A549 treated with CpdA at 1 μM for 4 hours (cell line): Measurements from ENCODE around the gene GJB1. TPM values are rescaled to one million over a fixed set of nuclear protein-coding genes. Genes with fewer than 3 reads are reported as not detected.

Source experiments
- total RNA-seq: library from RNA; stranded (reverse); fragments of 200-300 nt; extraction: Qiagen RNA extraction; gene quantifications from 5 replicates; pipeline ENCODE4 v1.2.3, GENCODE V29; 2022; ENCODE audit warnings: low read depth

GJB1 gene
- total RNA-seq = 0.08 TPM in 3 of 5 replicates, not detected in the others

DNA sequence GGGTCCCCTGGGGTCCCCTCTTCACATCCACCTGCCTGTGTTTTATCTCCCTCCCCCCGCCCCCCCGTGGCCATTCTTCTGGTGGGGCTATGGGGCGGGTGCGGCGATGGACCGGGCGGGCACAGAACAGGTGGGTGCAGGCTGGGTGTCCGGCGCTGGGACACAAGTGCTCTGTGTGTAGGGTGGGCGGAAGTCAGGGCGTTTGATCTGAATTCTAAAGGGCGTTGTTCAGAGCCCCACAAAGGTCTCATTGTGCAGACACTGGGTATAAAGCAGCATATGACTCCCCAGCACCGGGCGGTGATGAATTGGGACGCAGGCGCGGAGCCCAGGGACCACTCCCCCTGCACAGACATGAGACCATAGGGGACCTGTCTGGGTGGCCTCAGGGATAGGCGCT is at the start of gene GJB1:
Gene GJB1 (plus strand): TSS at position 296 of the 400 bp plus-strand sequence. CDS start 484 bp downstream, outside the sequence.

DNA sequence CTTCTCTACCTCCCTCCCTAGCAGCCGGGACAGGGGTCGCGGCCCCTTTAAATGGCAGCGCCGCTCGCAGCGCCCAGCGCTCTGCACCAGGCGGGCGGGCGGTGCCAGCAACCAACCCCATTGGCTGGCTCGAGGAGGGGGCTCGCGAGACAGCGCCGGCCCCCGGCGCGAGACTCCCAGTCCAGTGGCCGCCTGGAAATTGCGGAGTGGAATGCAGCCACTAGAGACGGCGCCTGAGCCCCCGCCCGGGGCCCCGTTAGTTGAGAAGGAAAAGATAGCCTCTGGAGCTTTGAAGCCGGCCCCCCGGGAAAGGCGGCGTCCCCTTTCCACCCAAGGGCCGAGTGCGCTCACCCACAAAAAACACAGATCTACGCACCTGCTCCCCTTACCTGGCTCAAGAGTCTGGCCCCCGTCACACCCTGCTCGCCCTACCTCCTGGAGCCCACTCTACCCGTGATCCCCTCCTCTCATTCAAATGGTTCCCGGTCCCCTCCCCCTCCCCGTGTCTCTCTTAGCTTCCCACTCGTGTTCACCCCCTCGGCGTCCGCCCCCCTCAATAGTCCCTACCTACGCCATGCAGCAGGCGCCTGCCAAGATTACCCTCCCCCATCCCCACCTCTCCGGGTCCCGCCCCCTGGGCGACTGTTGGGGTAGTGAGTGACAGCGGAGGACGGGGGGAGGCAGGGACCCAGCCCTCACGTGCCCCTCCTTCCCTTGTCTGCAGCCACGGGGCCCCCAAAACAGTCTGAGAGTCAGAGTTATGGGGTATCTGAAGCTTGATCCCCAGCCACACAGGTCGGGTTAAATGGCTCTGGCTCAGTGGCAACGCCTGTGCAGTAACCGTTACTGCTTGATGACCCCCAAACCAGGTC is 31.3 kb downstream of the GJB1 start, which contains the start of gene ZMYM3:
Gene ZMYM3 (minus strand): TSS at position 49 of the 872 bp plus-strand sequence. CDS start 885 bp downstream, outside the sequence.

Other genes with a start within 250 kb of the GJB1 start
- gene SNX12, start 154.9 kb upstream of the GJB1 start, total RNA-seq = 72.2 to 77.2 TPM (median 74.3 TPM) in 5 replicates
- 1.3 to 1.8 TPM (median 1.7 TPM) in 5 replicates for gene FOXO4, start 127.4 kb upstream of the GJB1 start, total RNA-seq
- gene CXorf65, start 116.5 kb upstream of the GJB1 start, total RNA-seq = not detected in 5 replicates
- 0.08 to 0.31 TPM (median 0.13 TPM) in 4 of 5 replicates, not detected in the other for gene IL2RG, start 111.6 kb upstream of the GJB1 start, total RNA-seq
- gene MED12, start 104.6 kb upstream of the GJB1 start, total RNA-seq = 10.8 to 14.1 TPM (median 11.6 TPM) in 5 replicates
- gene NLGN3, start 78.4 kb upstream of the GJB1 start, total RNA-seq = 0.86 to 1.4 TPM (median 1.0 TPM) in 5 replicates
- gene ZMYM3, start 30.9 kb downstream of the GJB1 start, total RNA-seq = 10.9 to 14.2 TPM (median 12.7 TPM) in 5 replicates
- 345 to 435 TPM (median 380 TPM) in 5 replicates for gene NONO, start 60.4 kb downstream of the GJB1 start, total RNA-seq
- 0.87 to 1.2 TPM (median 1.0 TPM) in 5 replicates for gene ITGB1BP2, start 78.5 kb downstream of the GJB1 start, total RNA-seq
- 13.5 to 22.2 TPM (median 16.1 TPM) in 5 replicates for gene TAF1, start 143.1 kb downstream of the GJB1 start, total RNA-seq